PC-9 (cell line): ENCODE results near the gene BCL2L13.

Experiments used
- CTCF ChIP-seq: fragments of 200-600 bp; sonication (generic); conservative IDR thresholded peaks from 2 replicates; pipeline ENCODE4 v1.6.1; 2017; ENCODE audit warnings: mixed run types, antibody characterized with exemption, mild to moderate bottlenecking, moderate library complexity
- EZH2 ChIP-seq: fragments of 200-600 bp; sonication (generic); IDR thresholded peaks from 2 replicates; pipeline ENCODE4 v1.8.0; 2017; ENCODE audit warnings: antibody characterized with exemption, low read depth

- TF ChIP-seq CTCF (no peak), EZH2 (no peak)
Measured at GRCh38 chr22:17778412-17778976, 139.9 kb downstream of the BCL2L13 start.
